K562 (cell line): ENCODE measurements around the gene ADARB2.

Source experiments
- ETV5 ChIP-seq: sonication (generic); formaldehyde crosslinking; IDR thresholded peaks from 2 replicates; pipeline ENCODE4 v1.4.0; 2020; ENCODE audit warnings: low read depth, mild to moderate bottlenecking, missing genetic modification reagents
- EZH2 ChIP-seq: IDR thresholded peaks from 2 replicates; pipeline ENCODE4 v1.6.1; 2012; ENCODE audit warnings: low read depth, mild to moderate bottlenecking, inconsistent platforms, low read length, borderline replicate concordance
- HIVEP1 ChIP-seq: fragments of 250-450 bp; sonication (Bioruptor Pico); IDR thresholded peaks from 2 replicates; pipeline ENCODE4 v1.4.0; 2020; ENCODE audit warnings: mild to moderate bottlenecking
- MEIS2 ChIP-seq: fragments of 450-650 bp; IDR thresholded peaks from 2 replicates; pipeline ENCODE4 v1.6.1; 2014; ENCODE audit warnings: mild to moderate bottlenecking; ENCODE audit not compliant: partially characterized antibody
- RFX5 ChIP-seq: IDR thresholded peaks from 2 replicates; pipeline ENCODE4 v1.6.1; 2011; ENCODE audit warnings: low read depth, mild to moderate bottlenecking, improper control_type of control experiment, low read length
- STAT6 ChIP-seq: sonication (generic); formaldehyde crosslinking; IDR thresholded peaks from 2 replicates; pipeline ENCODE4 v1.8.1; 2023; ENCODE audit warnings: mild to moderate bottlenecking, missing genetic modification reagents
- ZNF23 ChIP-seq: fragments of 250-450 bp; sonication (Bioruptor Pico); IDR thresholded peaks from 2 replicates; pipeline ENCODE4 v1.4.0; 2020; ENCODE audit warnings: mild to moderate bottlenecking
- TF ChIP-seq, protein P1 (sequence below): sonication (generic); formaldehyde crosslinking; IDR thresholded peaks from 2 replicates; pipeline ENCODE4 v1.8.1; 2023; ENCODE audit warnings: mild to moderate bottlenecking, missing genetic modification reagents
- TF ChIP-seq, protein P2 (sequence below): fragments of 450-650 bp; IDR thresholded peaks from 2 replicates; pipeline ENCODE4 v1.6.1; 2016; ENCODE audit warnings: borderline replicate concordance

DNA sequence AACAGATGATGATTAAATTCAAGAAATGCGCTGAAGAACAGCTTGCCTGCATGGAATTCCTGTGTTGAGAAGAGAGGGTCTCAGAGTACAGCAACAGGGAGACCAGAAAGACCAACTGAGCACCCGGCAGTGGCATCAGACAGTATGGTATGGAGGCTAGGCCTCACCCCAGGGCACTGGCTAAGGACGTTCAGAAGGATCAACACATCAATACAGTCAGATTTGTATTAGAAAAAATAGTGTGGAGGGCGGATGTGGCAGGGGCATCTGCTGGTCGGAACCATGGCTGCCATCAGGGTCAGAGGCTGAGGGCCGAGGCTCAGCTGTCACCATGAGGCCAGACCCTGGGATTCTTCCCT lies 142.1 kb downstream of the ADARB2 start:
- TF ChIP-seq HIVEP1: no peak
- TF ChIP-seq ETV5 (CRISPR knock-in tag): no peak
- TF ChIP-seq, protein P1, sequence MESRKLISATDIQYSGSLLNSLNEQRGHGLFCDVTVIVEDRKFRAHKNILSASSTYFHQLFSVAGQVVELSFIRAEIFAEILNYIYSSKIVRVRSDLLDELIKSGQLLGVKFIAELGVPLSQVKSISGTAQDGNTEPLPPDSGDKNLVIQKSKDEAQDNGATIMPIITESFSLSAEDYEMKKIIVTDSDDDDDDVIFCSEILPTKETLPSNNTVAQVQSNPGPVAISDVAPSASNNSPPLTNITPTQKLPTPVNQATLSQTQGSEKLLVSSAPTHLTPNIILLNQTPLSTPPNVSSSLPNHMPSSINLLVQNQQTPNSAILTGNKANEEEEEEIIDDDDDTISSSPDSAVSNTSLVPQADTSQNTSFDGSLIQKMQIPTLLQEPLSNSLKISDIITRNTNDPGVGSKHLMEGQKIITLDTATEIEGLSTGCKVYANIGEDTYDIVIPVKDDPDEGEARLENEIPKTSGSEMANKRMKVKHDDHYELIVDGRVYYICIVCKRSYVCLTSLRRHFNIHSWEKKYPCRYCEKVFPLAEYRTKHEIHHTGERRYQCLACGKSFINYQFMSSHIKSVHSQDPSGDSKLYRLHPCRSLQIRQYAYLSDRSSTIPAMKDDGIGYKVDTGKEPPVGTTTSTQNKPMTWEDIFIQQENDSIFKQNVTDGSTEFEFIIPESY (CRISPR knock-in tag): no peak
- TF ChIP-seq ZNF23 (CRISPR knock-in tag): no peak
- TF ChIP-seq, protein P2, sequence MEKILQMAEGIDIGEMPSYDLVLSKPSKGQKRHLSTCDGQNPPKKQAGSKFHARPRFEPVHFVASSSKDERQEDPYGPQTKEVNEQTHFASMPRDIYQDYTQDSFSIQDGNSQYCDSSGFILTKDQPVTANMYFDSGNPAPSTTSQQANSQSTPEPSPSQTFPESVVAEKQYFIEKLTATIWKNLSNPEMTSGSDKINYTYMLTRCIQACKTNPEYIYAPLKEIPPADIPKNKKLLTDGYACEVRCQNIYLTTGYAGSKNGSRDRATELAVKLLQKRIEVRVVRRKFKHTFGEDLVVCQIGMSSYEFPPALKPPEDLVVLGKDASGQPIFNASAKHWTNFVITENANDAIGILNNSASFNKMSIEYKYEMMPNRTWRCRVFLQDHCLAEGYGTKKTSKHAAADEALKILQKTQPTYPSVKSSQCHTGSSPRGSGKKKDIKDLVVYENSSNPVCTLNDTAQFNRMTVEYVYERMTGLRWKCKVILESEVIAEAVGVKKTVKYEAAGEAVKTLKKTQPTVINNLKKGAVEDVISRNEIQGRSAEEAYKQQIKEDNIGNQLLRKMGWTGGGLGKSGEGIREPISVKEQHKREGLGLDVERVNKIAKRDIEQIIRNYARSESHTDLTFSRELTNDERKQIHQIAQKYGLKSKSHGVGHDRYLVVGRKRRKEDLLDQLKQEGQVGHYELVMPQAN: no peak
- no peak for TF ChIP-seq EZH2
- TF ChIP-seq RFX5: no peak
- TF ChIP-seq STAT6 (CRISPR knock-in tag): no peak
- TF ChIP-seq MEIS2: no peak
